Spleen (tissue), 11 donors: ENCODE results near the gene ADCY2. TPM values are rescaled to one million over a fixed set of nuclear protein-coding genes. Genes with fewer than 3 reads are reported as not detected.

ENCODE experiments used
- DNase-seq: peaks from one replicate; pipeline ENCODE4 v3.0.0-alpha.2; 2020
- H3K27ac ChIP-seq, 8 donors: fragments of 200-600 bp; sonication (generic) in 7 of 8; 1 replicate in 4 of 8; 2 replicates in 4 of 8; pipeline versions ENCODE4 v1.5.0 to v1.8.0; 2016 to 2021; ENCODE audit warnings: inconsistent platforms in 4 of 8, mild to moderate bottlenecking in 4 of 8, moderate library complexity in 1 of 8
- H3K27me3 ChIP-seq, 7 donors: fragments of 200-600 bp; sonication (generic) in 6 of 7; replicated peaks in 1 of 7; 1 replicate in 4 of 7; 2 replicates in 3 of 7; pipeline versions ENCODE4 v1.5.0 to v1.8.0; 2016 to 2021; ENCODE audit warnings: inconsistent platforms in 3 of 7, mild to moderate bottlenecking in 1 of 7
- H3K36me3 ChIP-seq, 6 donors: fragments of 200-600 bp; sonication (generic) in 5 of 6; 1 replicate in 4 of 6; 2 replicates in 2 of 6; pipeline versions ENCODE4 v1.5.0 to v1.8.0; 2016 to 2021; ENCODE audit warnings: inconsistent platforms in 2 of 6
- H3K4me1 ChIP-seq, 6 donors: fragments of 200-600 bp; sonication (generic) in 5 of 6; 1 replicate in 3 of 6; 2 replicates in 3 of 6; pipeline versions ENCODE4 v1.5.0 to v1.8.0; 2016 to 2021; ENCODE audit warnings: inconsistent platforms in 3 of 6
- H3K4me3 ChIP-seq, 8 donors: fragments of 200-600 bp; sonication (generic) in 7 of 8; 1 replicate in 4 of 8; 2 replicates in 4 of 8; pipeline versions ENCODE4 v1.5.0 to v1.8.0; 2016 to 2021; ENCODE audit warnings: inconsistent platforms in 4 of 8, mild to moderate bottlenecking in 4 of 8, moderate library complexity in 2 of 8
- H3K9me3 ChIP-seq, 8 donors: fragments of 200-600 bp; sonication (generic) in 7 of 8; 1 replicate in 4 of 8; 2 replicates in 4 of 8; pipeline versions ENCODE4 v1.5.0 to v1.8.0; 2016 to 2021; ENCODE audit warnings: inconsistent platforms in 4 of 8
- CTCF ChIP-seq, 11 experiments: fragments of 200-600 bp in 7 of 11; fragments of 450-650 bp in 4 of 11; sonication (generic) in 4 of 11; IDR thresholded peaks in 8 of 11; conservative IDR thresholded peaks in 3 of 11; 1 replicate in 7 of 11; 2 replicates in 4 of 11; pipeline versions ENCODE4 v1.4.0 to v1.8.0; 2016 to 2021; ENCODE audit warnings: antibody characterized with exemption in 11 of 11, inconsistent platforms in 4 of 11, mild to moderate bottlenecking in 1 of 11
- POLR2A ChIP-seq, 3 donors: fragments of 450-650 bp; IDR thresholded peaks; one replicate each; pipeline ENCODE4 v1.5.1; 2017; ENCODE audit warnings: antibody characterized with exemption in 3 of 3, mild to moderate bottlenecking in 1 of 3
- POLR2AphosphoS5 ChIP-seq, 3 donors: sonication (generic); formaldehyde crosslinking; IDR thresholded peaks; one replicate each; pipeline ENCODE4 v1.5.1; 2017; ENCODE audit warnings: antibody characterized with exemption in 3 of 3
- WGBS, 5 donors: extraction: QIAGEN DNeasy Blood & Tissue Kit in 3 of 5; methylation state at CpG; one replicate each; pipeline versions ENCODE4 v1.1.5 to v1.1.7; 2013 to 2018; 5-methylcytosine and 5-hydroxymethylcytosine counted together
- intact Hi-C: fragments of 100-400 bp; cut with DNase I; formaldehyde crosslinking; loops from one replicate; pipeline ENCODE4 v1.15.0; 2023; ENCODE audit warnings: low total_unique reads
- polyA plus RNA-seq, 3 donors: library from polyadenylated mRNA; stranded (reverse); fragments of 200-250 nt; gene quantifications; one replicate each; pipeline ENCODE4 v1.2.1, GENCODE V29; 2013
- total RNA-seq, 7 donors: library from RNA; depleted of rRNA in 3 of 7; stranded (reverse); fragments of >200 nt in 3 of 7; fragmentation: NEBNext Ultra II Directional in 4 of 7; extraction: Animal tissue kit (Norgen Biotek cat#: 25700) in 4 of 7; gene quantifications; one replicate each; pipeline versions ENCODE4 v1.1.0 to v1.2.1, GENCODE V29; 2016 to 2021
- donor health status: healthy with polysubstance abuse.
- donor health status: DM: no; HTN: no; CAD: no; lungs with moderate emphysema.
- donor health status: DM: no; HTN: no; CAD: no.
- donor health status: Bipolar disorder and iron deficiency.
- donor health status: healthy.
- donor health status: DM: no; HTN: no; CAD: no.
- donor health status: DM: yes; HTN: yes; CAD: no.

Gene ADCY2
- total and polyA plus RNA-seq, 10 donors: 0.02 to 1.5 (median 0.18) TPM

- WGBS, 5 donors: 38 to 77% (median 55%) methylated on average over 2 of the region's 2 CpGs
- Histone ChIP-seq H3K9me3 (no peaks in the 10 kb centered on the region), H3K4me1 (no peaks in the 10 kb centered on the region), H3K36me3 (no peaks in the 10 kb centered on the region), H3K27me3 (no peaks in the 10 kb centered on the region), H3K27ac (no peak overlapping the region), H3K4me3 (no peak overlapping the region)
- TF ChIP-seq POLR2A (IDR thresholded peaks at IDR 0.05) (no peak), CTCF (IDR thresholded peaks at IDR 0.05 in 8 of 11, conservative IDR thresholded peaks at IDR 0.05 in 3 of 11) (no peak), POLR2AphosphoS5 (IDR thresholded peaks at IDR 0.05) (no peak)
- intact Hi-C loops: no loop called here
- DNase-seq: no peak
Observed at GRCh38 chr5:7803937-7804336, 408.0 kb downstream of the ADCY2 start.

- no peak for TF ChIP-seq CTCF (IDR thresholded peaks at IDR 0.05 in 8 of 11, conservative IDR thresholded peaks at IDR 0.05 in 3 of 11)
- TF ChIP-seq POLR2A (IDR thresholded peaks at IDR 0.05): no peak
- TF ChIP-seq POLR2AphosphoS5 (IDR thresholded peaks at IDR 0.05): no peak
- Histone ChIP-seq H3K27me3 (peaks cover 0 to 5% (median 0%) of the 10 kb centered on the region in 7 donors), H3K27ac (no peak overlapping the region), H3K36me3 (no peaks in the 10 kb centered on the region), H3K4me3 (no peak overlapping the region), H3K4me1 (no peaks in the 10 kb centered on the region), H3K9me3 (no peaks in the 10 kb centered on the region)
- intact Hi-C loops: no loop called here
- 76 to 96% (median 91%) methylated on average over 2 of the region's 2 CpGs for WGBS, 5 donors
- no peak for DNase-seq
Observed at GRCh38 chr5:7805379-7805778, 409.4 kb downstream of the ADCY2 start.

GRCh38 chr5:7808998-7809397, 413.1 kb downstream of the ADCY2 start:
- Histone ChIP-seq H3K4me3 (no peak overlapping the region), H3K9me3 (no peaks in the 10 kb centered on the region), H3K27ac (no peak overlapping the region), H3K4me1 (no peaks in the 10 kb centered on the region), H3K27me3 (peaks cover 0 to 10% (median 0%) of the 10 kb centered on the region in 7 donors), H3K36me3 (no peaks in the 10 kb centered on the region)
- TF ChIP-seq CTCF (IDR thresholded peaks at IDR 0.05 in 8 of 11, conservative IDR thresholded peaks at IDR 0.05 in 3 of 11) (no peak), POLR2A (IDR thresholded peaks at IDR 0.05) (no peak)
- intact Hi-C loops: no loop called here
- WGBS, 5 donors: 77 to 90% (median 85%) methylated on average over 4 of the region's 4 CpGs
- DNase-seq: no peak

GRCh38 chr5:7811715-7812114, 415.8 kb downstream of the ADCY2 start:
- intact Hi-C loops: no loop called here
- peaks cover 0 to 13% (median 10%) of the 10 kb centered on the region in 6 donors for H3K4me1 ChIP-seq
- no peak for DNase-seq
- TF ChIP-seq POLR2A (IDR thresholded peaks at IDR 0.05) (no peak), POLR2AphosphoS5 (IDR thresholded peaks at IDR 0.05) (no peak), CTCF (IDR thresholded peaks at IDR 0.05 in 8 of 11, conservative IDR thresholded peaks at IDR 0.05 in 3 of 11) (no peak)
- H3K27ac ChIP-seq: no peak overlapping the region
- H3K27me3 ChIP-seq: peaks cover 0 to 36% (median 6%) of the 10 kb centered on the region in 7 donors
- no peak overlapping the region for H3K4me3 ChIP-seq
- no peaks in the 10 kb centered on the region for H3K9me3 ChIP-seq
- 39 to 64% (median 45%) methylated on average over 5 of the region's 5 CpGs for WGBS, 5 donors
- no peaks in the 10 kb centered on the region for H3K36me3 ChIP-seq
